ENCODE measurements around the gene KNTC1.
"Not testable (repeated sequence)": the region's sequence is repeated elsewhere in the genome, so short reads cannot be mapped to it uniquely, and the experiment has no call there.

KNTC1 gene

DNA sequence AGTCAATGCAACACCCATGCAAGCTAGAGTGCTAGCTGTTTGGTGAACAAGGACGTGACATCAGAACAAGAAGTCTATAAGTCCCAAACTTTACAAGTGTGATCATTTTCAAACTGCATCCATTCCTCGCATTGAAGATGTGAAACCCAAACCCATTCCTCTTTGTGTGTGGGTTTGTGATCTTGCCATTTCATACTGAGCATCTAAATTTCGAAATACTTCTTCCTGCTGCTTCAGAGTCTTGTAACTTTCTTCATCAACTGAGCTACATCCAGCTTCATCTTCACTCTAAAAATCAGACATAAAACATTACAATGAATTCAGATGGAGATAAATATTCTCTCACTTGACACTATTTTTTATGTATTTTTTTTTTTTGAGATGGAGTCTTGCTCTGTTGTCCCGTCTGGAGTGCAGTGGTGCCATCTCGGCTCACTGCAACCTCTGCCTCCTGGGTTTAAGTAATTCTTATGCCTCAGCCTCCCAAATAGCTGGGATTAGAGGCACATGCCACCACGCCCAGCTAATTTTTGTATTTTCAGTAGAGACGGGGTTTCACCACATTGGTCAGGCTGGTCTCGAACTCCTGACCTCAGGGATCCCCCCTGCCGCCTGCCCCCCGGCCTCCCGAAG is 21.5 kb upstream of the KNTC1 start:
- DNase-seq (ENCODE audit: low read depth in 2 of 2) = no peak

DNA sequence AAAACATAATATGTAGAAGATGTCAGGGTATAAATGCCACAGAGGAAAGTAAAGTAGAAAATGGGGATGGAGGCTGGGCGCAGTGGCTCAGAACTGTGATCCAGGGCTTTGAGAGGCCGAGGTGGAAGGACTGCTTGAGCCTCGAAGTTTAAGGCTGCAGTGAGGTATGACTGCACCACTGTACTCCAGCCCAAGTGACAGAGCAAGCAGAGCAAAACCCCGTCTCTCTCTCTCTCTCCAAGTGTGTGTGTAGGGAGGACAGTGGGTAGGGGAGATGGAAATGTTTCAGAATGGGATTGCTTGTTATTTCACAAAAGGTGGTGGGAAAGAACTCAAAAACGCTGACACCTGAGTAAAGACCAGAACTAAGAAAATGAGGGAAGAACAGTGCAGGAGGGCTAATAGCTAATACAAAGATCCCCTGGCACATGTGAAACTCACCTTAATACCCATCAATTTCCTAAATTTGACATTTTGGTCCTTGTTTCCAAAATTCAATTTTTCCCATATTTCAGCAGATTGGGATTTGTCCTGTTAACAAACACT is 20.6 kb upstream of the KNTC1 start:
- DNase-seq (ENCODE audit: low read depth in 2 of 2) = no peak

- no peak for DNase-seq (ENCODE audit: low read depth in 2 of 2)
These were observed 18.9 kb upstream of the KNTC1 start for GRCh38 chr12:122508163-122508562.

DNA sequence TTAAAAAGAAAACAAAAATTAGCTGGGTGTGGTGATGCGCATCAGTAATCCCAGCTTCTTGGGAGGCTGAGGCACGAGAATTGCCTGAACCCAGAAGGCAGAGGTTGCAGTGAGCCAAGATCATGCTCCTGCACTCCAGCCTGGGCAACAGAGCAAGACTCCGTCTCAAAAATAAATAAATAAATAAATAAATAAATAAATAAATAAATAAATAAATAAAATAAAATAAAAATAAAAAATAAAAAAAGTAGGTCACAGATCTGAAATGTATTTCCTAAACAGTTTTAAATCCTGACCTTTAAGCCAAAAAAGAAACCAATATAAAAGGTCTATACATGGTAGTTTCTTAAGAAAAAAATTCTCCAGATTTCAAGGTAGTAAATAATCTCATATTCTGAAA is 14.0 kb upstream of the KNTC1 start:
- DNase-seq (ENCODE audit: low read depth in 2 of 2) = not testable (repeated sequence)

GRCh38 chr12:122513660-122514059 is 13.4 kb upstream of the KNTC1 start:
- DNase-seq (ENCODE audit: low read depth in 2 of 2) = no peak

GRCh38 chr12:122515275-122515674 is 11.8 kb upstream of the KNTC1 start:
- no peak for DNase-seq (ENCODE audit: low read depth in 2 of 2)

- no peak for DNase-seq (ENCODE audit: low read depth in 2 of 2)
These were observed 10.3 kb upstream of the KNTC1 start for GRCh38 chr12:122516544-122517361.

DNA sequence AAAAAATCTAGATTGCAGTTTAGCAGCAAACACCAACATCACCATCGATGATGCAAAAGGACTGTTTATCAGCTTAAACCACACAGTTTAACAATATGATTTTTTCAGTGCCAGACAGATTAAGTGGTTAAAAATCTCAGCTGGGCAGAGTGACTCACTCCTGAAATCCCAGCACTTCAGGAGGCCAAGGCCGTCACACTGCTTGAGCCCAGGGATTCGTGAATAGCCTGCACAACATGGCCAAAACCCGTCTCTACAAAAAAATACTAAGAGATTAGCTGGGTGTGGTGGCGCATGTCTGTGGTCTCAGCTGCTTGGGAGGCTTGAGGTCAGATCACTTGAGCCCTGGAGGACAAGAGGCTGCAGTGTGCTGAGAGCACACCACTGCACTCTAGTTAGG is 9.2 kb upstream of the KNTC1 start:
- no peak for DNase-seq (ENCODE audit: low read depth in 2 of 2)

- DNase-seq (ENCODE audit: low read depth in 2 of 2) = no peak
These were observed 8.1 kb upstream of the KNTC1 start for GRCh38 chr12:122518908-122519307.

DNA sequence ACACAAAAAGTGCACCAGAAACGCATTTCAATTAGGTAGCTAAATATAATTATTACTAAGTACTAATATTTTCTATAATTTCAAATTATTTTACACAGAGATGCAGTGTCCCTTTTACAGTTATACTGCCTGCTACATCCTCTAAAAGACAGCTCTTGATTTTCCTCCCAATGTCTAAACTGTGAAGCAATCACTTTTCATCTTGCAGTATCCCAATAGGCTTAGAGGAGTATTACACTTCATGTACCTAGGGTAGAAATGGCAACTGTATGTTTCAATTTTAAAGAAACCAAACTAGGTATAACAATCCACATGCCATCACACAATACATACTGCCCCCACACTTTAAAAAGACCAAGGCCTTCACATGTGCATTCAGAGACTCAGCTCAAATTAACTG is 7.6 kb upstream of the KNTC1 start:
- no peak for DNase-seq (ENCODE audit: low read depth in 2 of 2)

GRCh38 chr12:122520676-122521075 is 6.4 kb upstream of the KNTC1 start:
- no peak for DNase-seq (ENCODE audit: low read depth in 2 of 2)

- DNase-seq (ENCODE audit: low read depth in 2 of 2) = no peak
These were observed 3.8 kb upstream of the KNTC1 start for GRCh38 chr12:122523280-122523679.

DNA sequence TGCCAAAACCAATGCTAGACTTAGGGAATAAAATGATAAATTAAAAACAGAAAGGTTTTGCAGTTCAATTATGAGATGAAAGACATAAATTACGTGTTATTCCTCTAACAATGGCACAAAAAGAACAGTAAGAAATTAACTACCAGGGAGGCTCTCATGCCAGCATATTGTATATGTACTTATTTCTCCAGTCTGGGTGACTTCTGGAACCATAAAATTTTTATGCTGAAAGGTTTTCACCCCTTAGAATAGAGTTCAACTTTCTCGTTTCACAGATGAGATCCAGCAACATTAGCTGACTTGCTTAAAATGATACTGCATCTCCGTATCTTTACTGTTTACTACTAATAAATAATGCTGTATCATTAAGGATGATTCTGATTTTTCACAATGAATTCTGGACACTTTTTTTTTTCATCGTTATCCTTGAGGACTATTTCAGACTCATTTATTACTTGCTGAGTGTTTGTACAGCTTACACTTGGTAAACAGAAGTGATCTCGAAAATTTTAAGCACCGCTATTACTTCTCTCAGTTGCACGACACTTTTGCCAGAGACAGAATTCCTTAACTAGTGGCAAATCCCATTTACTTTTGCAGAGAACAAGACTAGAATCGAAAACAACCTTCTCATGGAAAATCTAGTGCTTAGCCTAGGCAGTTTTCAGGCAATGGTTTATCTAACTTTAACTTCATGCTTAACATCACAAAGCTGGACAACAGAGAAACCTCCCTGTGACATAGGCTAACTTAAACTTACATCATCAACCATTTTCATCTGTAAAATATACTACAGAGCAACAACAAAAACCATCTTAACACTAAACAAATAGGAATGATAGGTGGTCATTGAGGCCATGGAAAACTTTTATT is 3.0 kb upstream of the KNTC1 start:
- DNase-seq (ENCODE audit: low read depth in 2 of 2) = no peak

GRCh38 chr12:122527478-122527944 is 462 bp downstream of the KNTC1 start:
- no peak for DNase-seq (ENCODE audit: low read depth in 2 of 2)

DNA sequence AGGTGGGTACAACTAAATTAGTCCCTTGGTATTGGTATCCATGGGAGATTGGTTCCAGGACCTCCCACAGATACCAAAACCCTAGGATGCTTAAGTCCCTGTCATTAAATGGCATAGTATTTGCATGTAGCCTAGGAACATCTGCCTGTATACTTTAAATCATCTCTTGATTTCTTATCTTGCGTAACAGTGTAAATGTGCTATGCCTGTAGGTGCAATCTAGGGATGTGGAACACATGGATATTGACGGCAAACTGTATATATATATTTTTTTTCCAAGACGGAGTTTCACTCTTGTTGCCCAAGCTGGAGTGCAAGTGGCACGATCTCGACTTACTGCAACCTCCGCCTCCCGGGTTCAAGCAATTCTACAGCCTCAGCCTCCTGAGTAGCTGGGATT is 1.5 kb downstream of the KNTC1 start:
- no peak for DNase-seq (ENCODE audit: low read depth in 2 of 2)

DNA sequence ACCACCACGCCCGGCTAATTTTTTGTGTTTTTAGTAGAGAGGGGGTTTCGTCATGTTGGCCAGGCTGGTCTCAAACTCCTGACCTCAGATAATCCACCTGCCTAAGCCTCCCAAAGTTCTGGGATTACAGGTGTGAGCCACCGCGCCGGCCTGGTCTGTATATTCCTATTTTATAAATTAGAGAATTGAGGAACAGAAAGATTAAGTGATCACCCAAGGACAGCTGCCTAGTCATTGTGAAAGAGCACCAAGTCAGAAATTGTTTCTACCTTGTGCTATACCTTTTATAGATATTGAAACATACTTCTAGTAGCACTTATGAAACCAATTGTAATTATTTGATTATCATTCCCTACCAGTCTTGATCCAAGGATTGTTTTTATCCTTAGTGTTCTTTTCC is 1.9 kb downstream of the KNTC1 start:
- no peak for DNase-seq (ENCODE audit: low read depth in 2 of 2)

DNA sequence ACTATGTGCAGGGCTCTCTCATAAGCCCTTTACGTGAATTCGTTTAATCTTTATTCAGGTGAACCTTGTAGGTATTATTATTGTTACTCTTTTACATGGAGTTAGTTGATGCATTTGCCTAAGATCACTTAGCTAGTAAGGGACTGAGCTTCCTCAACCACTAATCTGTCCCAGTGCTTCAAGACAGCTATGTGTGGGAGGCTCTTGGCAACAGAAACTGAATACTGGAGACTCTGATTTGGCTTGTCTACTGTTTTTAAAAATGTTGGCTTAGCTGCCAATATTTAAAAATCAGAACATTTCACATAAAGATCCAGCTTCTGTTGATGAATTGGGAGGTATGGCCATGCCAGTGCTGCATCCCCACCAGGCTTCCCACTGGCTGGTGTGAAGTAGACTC is 6.8 kb downstream of the KNTC1 start:
- DNase-seq (ENCODE audit: low read depth in 2 of 2) = no peak

- DNase-seq (ENCODE audit: low read depth in 2 of 2) = no peak
These were observed 10.0 kb downstream of the KNTC1 start for GRCh38 chr12:122537021-122537420.

GRCh38 chr12:122538496-122538895 is 11.4 kb downstream of the KNTC1 start:
- no peak for DNase-seq (ENCODE audit: low read depth in 2 of 2)

DNA sequence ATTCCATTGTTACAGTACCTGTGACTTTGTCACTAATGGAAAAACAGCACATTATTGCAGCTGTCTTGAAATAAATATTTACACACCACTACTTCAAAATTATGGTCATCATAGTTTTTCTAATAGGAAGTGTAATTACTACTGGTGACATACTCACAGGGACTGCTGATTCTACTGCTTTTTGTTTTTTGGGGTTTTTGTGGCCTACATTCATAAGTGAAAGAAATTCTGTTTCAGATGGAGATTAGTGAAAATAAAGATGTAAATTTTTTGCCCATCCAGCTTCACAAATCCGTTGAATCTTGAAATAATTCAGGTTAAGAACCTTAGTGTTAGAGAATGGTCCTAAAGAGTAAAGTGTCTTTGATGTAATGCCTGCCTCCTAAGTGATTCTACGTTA is 17.5 kb downstream of the KNTC1 start:
- no peak for DNase-seq (ENCODE audit: low read depth in 2 of 2)

- DNase-seq (ENCODE audit: low read depth in 2 of 2) = no peak
These were observed 18.8 kb downstream of the KNTC1 start for GRCh38 chr12:122545855-122546254.

DNA sequence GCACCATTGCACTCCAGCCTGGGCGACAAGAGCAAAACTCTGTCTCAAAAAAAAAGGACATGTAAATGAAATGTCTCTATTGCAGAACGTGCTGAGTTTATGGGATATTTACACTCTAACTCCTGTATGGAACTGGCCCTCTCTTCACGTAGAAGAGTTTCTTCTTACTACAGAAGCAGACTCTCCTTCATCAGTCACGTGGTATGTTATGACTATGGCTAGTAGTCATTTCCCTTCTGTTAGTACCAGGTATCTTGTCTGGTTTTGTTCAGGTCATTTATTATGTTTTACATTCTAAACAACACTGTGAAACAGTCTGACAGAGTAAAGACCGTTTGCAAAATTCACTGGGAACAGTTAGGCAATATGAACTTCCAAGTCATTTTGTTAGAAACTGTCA is 20.3 kb downstream of the KNTC1 start:
- DNase-seq (ENCODE audit: low read depth in 2 of 2) = no peak

Measured in activated CD8-positive, alpha-beta memory T cell treated with anti-CD3 and anti-CD28 coated beads for 4 hours (primary cell).